H1 (cell line): ENCODE results near the gene CHD5. TPM values are rescaled to one million over a fixed set of nuclear protein-coding genes. Genes with fewer than 3 reads are reported as not detected.

Experiments
- polyA plus RNA-seq, 7 experiments: library from polyadenylated mRNA; depleted of rRNA in 3 of 7; stranded (reverse) in 5 of 7; unstranded in 2 of 7; fragments of >200 nt in 5 of 7; fragments of 200-250 nt in 2 of 7; gene quantifications; 1 replicate in 5 of 7; 2 replicates in 1 of 7; 4 replicates in 1 of 7; pipeline versions ENCODE4 v1.2.1 to v1.2.3, GENCODE V29; 2011 to 2013; ENCODE audit warnings: missing spikeins in 2 of 7, mixed read lengths in 2 of 7
- total RNA-seq: library from RNA; stranded (reverse); fragmentation: NEBNext Ultra II Directional; extraction: Animal tissue kit (Norgen Biotek cat#: 25700); gene quantifications from 2 replicates; pipeline ENCODE4 v1.2.1, GENCODE V29; 2021
- TF ChIP-seq, protein P1 (sequence below), 3 experiments: IDR thresholded peaks; 1 replicate in 2 of 3; 2 replicates in 1 of 3; pipeline versions ENCODE4 v1.5.1 to v1.6.1; 2011; ENCODE audit warnings: low read length in 3 of 3, mild to moderate bottlenecking in 3 of 3, inconsistent platforms in 2 of 3, low read depth in 1 of 3, moderate library complexity in 1 of 3; ENCODE audit not compliant: insufficient read depth in 1 of 3; ENCODE audit errors: control extremely low read depth in 1 of 3

The CHD5 gene
- total and polyA plus RNA-seq, 2 of the 8 experiments (the other 6 are each of a cell fraction or from before 2014, with no cell fraction given), result 0.42 to 1.8 TPM

- TF ChIP-seq, protein P1, sequence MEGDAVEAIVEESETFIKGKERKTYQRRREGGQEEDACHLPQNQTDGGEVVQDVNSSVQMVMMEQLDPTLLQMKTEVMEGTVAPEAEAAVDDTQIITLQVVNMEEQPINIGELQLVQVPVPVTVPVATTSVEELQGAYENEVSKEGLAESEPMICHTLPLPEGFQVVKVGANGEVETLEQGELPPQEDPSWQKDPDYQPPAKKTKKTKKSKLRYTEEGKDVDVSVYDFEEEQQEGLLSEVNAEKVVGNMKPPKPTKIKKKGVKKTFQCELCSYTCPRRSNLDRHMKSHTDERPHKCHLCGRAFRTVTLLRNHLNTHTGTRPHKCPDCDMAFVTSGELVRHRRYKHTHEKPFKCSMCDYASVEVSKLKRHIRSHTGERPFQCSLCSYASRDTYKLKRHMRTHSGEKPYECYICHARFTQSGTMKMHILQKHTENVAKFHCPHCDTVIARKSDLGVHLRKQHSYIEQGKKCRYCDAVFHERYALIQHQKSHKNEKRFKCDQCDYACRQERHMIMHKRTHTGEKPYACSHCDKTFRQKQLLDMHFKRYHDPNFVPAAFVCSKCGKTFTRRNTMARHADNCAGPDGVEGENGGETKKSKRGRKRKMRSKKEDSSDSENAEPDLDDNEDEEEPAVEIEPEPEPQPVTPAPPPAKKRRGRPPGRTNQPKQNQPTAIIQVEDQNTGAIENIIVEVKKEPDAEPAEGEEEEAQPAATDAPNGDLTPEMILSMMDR (IDR thresholded peaks at IDR 0.05; ENCODE audit: control extremely low read depth in 1 of 3, insufficient read depth in 1 of 3, low read depth in 1 of 3, low read length in 3 of 3), result peak; percentile 64 to 76 (median 70)
Observed at GRCh38 chr1:6141592-6141991, 38.5 kb downstream of the CHD5 start (continued).
